GM18526 (cell line): ENCODE results near the gene FUNDC2.

Experiments used
- POLR2A ChIP-seq: IDR thresholded peaks from 3 replicates; pipeline ENCODE4 v1.6.1; 2011; ENCODE audit not compliant: insufficient read length; ENCODE audit errors: extremely low read depth

The FUNDC2 gene

GRCh38 chrX:155108427-155108826 is 81.8 kb downstream of the FUNDC2 start:
- no peak for TF ChIP-seq POLR2A
